GM10248 (cell line): ENCODE results near the gene LENG1.

Experiments used
- CTCF ChIA-PET: fragments of 300-600 bp; sonication (Branson Sonifier 250); formaldehyde crosslinking; extraction: SDS; loops from one replicate; lab custom pipeline; 2021; ENCODE audit warnings: antibody characterized with exemption; lab: Yijun Ruan, JAX
- POLR2A ChIA-PET: fragments of 350-650 bp; sonication (Branson Sonifier 250); formaldehyde crosslinking; extraction: SDS; loops from one replicate; lab custom pipeline; 2020; ENCODE audit warnings: antibody characterized with exemption; lab: Yijun Ruan, JAX
- DNase-seq: peaks from one replicate; pipeline ENCODE4 v3.0.0; 2012; ENCODE audit errors: extremely low spot score
- CTCF ChIP-seq: IDR thresholded peaks from 2 replicates; pipeline ENCODE4 v1.5.1; 2012; ENCODE audit warnings: mild to moderate bottlenecking, low read depth; ENCODE audit errors: extremely low read depth, missing control alignments, control extremely low read depth

The LENG1 gene

DNA sequence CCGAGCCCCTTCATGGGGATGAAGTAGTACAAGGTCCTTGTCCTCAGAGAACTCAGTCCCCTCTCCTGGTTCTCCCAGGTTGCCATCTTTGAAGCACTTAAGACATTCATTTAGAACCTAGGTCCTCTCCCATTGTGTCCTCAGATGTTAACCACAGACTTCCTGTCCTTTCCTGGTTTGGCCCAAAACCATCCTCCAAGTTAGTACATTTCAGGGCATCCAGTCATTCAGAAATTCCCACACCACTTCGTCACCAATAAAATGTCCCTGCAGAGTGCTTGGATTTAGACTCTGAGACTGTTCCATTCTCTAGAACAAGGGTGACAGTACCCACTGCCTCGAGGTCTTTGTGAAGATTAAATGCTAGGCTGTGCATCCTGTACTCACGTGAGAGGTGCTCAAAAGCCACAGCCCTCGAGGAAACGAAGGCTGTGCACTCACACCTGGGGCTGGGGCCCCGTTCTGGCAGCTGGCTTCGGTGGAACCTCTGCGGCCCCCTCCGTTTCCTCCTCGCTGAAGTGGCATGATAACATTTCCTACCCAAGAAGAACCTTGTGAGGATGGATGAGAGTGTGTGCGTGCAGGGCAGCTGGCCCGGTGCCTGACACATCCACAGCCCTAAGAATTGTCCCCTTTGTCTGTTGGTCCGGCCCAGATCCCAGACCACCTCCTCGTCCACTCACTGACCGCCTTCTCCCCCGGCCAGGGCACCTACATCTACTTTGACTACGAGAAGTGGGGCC, 4.7 kb downstream of the LENG1 start:
- ChIA-PET CTCF (no interaction called here), POLR2A (no interaction called here)
- no peak for DNase-seq
- TF ChIP-seq CTCF, result no peak

DNA sequence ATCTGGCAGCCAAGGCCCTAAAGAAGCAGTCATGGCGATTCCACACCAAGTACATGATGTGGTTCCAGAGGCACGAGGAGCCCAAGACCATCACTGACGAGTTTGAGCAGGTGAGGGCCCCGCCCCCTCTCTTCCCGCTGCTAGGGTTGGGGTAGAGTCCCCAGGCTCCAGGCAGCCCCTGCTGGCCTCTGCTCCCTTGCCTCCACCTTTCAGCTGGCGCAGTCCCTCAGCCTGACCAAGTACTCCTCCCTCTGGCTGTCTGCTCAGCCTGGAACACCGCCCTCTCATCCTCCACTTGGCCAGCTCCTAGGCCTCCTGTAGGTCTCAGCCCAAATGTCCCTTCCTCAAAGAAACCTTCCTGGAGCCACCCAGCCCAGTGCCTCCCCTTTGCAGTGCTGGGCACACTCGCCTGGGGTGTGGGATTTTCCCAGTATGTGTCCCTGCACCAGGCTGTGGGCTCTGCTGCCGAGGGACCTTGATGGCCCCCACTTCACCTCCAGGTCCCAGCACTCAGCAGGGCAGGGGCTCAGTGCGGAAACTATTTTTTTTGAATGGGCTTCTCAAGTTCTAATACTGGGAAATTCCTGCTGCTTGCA, 5.7 kb downstream of the LENG1 start:
- no peak for DNase-seq
- TF ChIP-seq CTCF, result no peak
- ChIA-PET POLR2A (no interaction called here), CTCF (no interaction called here)

DNA sequence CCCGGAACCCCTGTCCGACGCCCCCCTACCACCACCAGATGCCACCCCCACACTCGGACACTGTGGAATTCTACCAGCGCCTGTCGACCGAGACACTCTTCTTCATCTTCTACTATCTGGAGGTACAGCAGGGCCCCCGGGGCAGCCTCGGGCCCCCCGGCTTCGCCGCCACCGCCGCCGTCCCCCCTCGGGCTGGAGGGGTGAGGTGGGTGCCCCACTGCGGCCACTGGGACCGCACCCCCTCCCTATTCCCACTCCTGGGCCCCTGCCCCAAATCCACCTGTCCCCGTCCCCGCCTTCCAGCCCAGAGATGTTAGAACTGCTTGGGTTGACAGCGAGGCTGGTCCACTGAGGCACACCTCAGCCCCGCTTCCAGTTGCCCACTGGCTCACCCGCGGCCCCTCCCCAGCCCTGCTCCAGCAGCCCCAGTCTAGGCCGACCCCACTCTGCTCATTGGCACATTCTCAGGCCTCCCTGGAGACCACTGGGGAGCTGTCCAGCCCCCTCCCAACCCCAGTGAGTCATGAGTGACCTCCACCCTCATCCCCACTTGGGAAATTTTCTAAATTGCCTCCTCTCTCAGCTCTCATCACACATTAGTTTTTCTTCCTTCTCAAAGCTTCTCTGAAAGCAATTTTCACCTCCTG, 6.5 kb downstream of the LENG1 start:
- POLR2A ChIA-PET, result no interaction called here
- DNase-seq, result no peak
- CTCF ChIA-PET, result no interaction called here
- no peak for TF ChIP-seq CTCF

- DNase-seq, result no peak
- CTCF ChIA-PET, result no interaction called here
- POLR2A ChIA-PET, result no interaction called here
- TF ChIP-seq CTCF, result no peak
These were observed 7.3 kb downstream of the LENG1 start for GRCh38 chr19:54152267-54152666.

DNA sequence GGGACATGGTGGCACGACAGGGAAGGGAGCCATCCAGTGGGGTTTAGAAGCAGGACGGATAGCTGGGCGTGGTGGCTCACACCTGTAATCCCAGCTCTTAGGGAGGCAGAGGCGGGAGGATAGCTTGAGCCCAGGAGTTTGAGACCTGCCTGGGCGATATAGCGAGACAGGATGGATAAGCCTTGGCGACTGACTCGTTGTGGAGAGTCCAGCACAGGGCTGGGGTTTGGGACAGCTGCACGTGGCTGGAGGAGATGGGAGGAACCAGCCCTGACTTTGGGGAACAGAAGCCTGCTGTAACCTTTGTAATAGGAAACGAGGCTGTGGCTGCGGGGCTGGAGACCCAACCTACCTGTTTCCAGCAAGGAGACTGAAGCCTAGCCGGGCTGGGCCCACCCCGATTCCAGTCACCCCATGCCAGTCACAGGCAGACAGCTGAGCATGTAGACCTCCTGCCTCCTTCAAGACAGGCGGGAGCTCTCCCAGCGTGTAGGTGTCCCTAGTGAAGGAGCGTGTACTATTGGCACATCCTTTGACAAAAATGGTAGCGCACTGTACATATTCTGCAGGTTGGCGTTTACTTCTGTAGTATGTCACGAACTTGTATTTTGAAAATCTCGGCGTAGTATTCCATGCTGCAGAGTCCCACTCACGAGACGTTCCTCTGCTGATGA, 8.0 kb downstream of the LENG1 start:
- no peak for TF ChIP-seq CTCF
- ChIA-PET POLR2A (interaction anchor here (1.9 kb wide), 1 partner anchor 14 kb away, joined by 7 read pairs; the partner anchor contains the start of gene CNOT3), CTCF (interaction anchor here (3.0 kb wide), 1 partner anchor 17 kb away, joined by 9 read pairs; no protein-coding TSS in a partner anchor)
- DNase-seq, result no peak

DNA sequence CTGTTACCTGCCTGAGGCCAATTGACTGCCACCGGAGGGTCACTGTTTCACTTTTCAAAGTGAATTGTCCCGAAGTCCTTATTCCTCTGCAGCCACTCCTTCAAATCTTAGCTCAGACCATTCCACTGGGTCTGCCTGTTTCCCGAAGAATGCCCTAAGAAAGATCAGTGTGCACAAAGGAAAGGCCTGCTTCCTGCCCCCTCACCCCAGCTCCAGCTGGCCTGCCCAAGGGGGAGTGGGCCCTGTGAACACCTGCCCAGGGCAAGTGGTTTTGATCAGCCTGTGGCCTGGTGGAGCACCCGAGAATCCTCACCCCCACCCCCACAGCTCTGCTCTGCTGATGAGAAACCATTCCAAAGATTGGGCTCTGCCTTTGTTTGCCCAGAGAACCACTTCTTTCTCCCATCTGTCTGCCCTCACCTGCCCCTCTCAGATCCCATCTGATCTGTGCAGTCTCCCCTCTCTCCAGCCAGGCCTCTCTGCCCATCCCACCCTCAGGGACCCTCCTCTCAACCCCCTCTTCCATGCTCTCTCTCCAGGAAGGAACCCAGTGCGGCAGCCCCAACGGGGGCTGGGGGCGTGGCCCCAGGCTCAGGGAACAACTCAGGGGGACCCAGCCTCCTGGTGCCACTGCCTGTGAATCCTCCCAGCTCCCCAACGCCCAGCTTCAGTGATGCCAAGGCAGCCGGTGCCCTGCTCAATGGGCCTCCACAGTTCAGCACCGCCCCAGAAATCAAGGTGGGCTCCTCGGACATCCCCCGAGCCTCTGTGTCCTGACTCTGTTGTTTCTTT, 10.3 kb downstream of the LENG1 start:
- CTCF ChIA-PET, result interaction anchor here (1.3 to 3.0 kb wide), 2 partner anchors 12 to 19 kb away, joined by 3 to 9 read pairs; no protein-coding TSS in a partner anchor
- no peak for TF ChIP-seq CTCF
- no peak for DNase-seq
- POLR2A ChIA-PET, result interaction anchor here (0.6 to 1.3 kb wide), 2 partner anchors 9 to 12 kb away, joined by 5 to 6 read pairs; no protein-coding TSS in a partner anchor
